GM12801 (cell line): ENCODE results near the gene RAD51B.

Experiments
- TF ChIP-seq, protein P1 (sequence below): IDR thresholded peaks from one replicate; pipeline ENCODE4 v1.5.1; 2011; ENCODE audit warnings: control low read depth; ENCODE audit not compliant: insufficient read length; ENCODE audit errors: extremely low read depth

RAD51B gene

DNA sequence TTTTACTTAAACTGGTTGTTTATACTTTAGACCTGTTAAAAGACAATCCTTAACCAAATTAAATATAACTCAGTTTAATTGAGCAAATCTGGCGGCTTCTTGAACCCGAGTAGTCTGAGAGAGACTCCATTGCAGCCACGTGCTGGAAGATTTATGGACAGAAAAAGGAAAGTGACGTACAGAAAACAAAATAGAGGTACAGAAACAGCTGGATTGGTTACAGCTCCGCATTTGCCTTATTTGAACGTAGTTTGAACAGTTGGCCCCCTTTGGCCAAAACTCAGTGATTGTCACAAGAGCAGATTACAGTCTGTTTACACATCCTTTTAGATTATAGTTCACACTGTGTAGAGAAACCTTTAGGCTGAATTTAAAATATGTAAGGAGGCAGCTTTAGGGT, 155.9 kb downstream of the RAD51B start:
- TF ChIP-seq, protein P1, sequence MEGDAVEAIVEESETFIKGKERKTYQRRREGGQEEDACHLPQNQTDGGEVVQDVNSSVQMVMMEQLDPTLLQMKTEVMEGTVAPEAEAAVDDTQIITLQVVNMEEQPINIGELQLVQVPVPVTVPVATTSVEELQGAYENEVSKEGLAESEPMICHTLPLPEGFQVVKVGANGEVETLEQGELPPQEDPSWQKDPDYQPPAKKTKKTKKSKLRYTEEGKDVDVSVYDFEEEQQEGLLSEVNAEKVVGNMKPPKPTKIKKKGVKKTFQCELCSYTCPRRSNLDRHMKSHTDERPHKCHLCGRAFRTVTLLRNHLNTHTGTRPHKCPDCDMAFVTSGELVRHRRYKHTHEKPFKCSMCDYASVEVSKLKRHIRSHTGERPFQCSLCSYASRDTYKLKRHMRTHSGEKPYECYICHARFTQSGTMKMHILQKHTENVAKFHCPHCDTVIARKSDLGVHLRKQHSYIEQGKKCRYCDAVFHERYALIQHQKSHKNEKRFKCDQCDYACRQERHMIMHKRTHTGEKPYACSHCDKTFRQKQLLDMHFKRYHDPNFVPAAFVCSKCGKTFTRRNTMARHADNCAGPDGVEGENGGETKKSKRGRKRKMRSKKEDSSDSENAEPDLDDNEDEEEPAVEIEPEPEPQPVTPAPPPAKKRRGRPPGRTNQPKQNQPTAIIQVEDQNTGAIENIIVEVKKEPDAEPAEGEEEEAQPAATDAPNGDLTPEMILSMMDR = no peak

GRCh38 chr14:67977434-67978034, 158.0 kb downstream of the RAD51B start:
- TF ChIP-seq, protein P1 = no peak

- TF ChIP-seq, protein P1 = no peak
Measured at GRCh38 chr14:67978749-67979148, 159.2 kb downstream of the RAD51B start.

DNA sequence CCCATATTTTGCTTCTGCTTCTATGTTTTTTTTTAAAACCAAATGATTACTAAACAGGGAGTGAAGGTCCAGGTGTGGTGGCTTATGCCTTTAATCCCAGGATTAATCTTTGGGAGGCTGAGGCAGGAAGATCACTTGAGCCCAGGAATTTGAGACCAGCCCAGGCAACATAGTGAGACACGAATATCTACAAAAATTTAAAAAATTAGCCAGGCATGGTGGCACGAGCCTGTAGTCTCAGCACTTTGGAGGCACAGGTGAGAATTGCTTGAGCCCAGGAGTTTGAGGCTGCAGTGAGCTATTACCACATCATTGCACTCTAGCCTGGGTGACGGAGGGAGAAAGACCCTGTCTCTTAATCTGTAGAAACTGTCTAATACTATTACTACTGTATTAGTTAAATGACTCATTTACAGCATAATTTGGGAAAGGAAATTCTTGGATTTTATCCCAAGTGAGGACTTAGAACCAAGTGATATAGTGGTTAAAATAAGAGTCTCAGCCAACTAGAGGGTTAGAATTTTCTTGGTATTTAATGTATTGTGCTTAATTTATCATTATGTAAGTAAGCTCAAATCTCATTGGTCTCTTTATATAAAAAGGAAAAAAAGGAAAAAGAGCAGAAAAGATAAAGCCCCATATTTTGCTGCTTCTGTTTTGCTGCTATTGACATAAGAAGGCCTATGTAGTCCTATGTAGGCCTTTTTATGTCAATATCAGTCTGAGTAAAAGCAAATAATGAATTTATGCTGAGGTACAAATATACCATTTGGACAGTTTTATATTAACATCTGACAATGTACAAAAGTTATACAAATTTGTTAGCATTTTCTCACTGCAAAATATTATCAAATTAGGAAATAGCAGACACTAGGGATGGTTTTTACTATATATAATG, 163.4 kb downstream of the RAD51B start:
- TF ChIP-seq, protein P1 = no peak

GRCh38 chr14:67984274-67984673, 164.7 kb downstream of the RAD51B start:
- TF ChIP-seq, protein P1 = no peak

GRCh38 chr14:67986131-67986841, 166.7 kb downstream of the RAD51B start:
- TF ChIP-seq, protein P1 = no peak

GRCh38 chr14:67987606-67988005, 168.0 kb downstream of the RAD51B start:
- TF ChIP-seq, protein P1 = no peak
